Transverse colon (tissue), 4 donors: Measurements from ENCODE around the gene ZNF678. TPM values are rescaled to one million over a fixed set of nuclear protein-coding genes. Genes with fewer than 3 reads are reported as not detected.

Source experiments
- DNase-seq: peaks from one replicate; pipeline ENCODE4 v3.0.0-alpha.2; 2019
- H3K27ac ChIP-seq, 4 donors: fragments of 200-600 bp; sonication (generic); 2 replicates each; pipeline ENCODE4 v1.5.1; 2016 to 2018; ENCODE audit warnings: inconsistent platforms in 4 of 4
- H3K27me3 ChIP-seq: fragments of 200-600 bp; sonication (generic); 2 replicates; pipeline ENCODE4 v1.5.1; 2017; ENCODE audit warnings: inconsistent platforms
- H3K36me3 ChIP-seq, 4 donors: fragments of 200-600 bp; sonication (generic); 2 replicates each; pipeline ENCODE4 v1.5.1; 2017 to 2019; ENCODE audit warnings: inconsistent platforms in 4 of 4
- H3K4me1 ChIP-seq, 4 donors: fragments of 200-600 bp; sonication (generic); 2 replicates each; pipeline ENCODE4 v1.5.1; 2017 to 2020; ENCODE audit warnings: inconsistent platforms in 4 of 4
- H3K4me3 ChIP-seq, 4 donors: fragments of 200-600 bp; sonication (generic); 1 replicate in 1 of 4; 2 replicates in 3 of 4; pipeline versions ENCODE4 v1.5.1 to v1.6.1; 2017 to 2019; ENCODE audit warnings: inconsistent platforms in 4 of 4
- H3K9me3 ChIP-seq, 2 donors: fragments of 200-600 bp; sonication (generic); 2 replicates each; pipeline ENCODE4 v1.5.1; 2017 to 2019; ENCODE audit warnings: inconsistent platforms in 2 of 2
- EP300 ChIP-seq: sonication (generic); formaldehyde crosslinking; IDR thresholded peaks from one replicate; pipeline ENCODE4 v1.6.1; 2017; ENCODE audit warnings: antibody characterized with exemption, low read depth
- POLR2A ChIP-seq: fragments of 450-650 bp; IDR thresholded peaks from one replicate; pipeline ENCODE4 v1.6.1; 2016; ENCODE audit warnings: antibody characterized with exemption, mild to moderate bottlenecking, moderate library complexity
- POLR2AphosphoS5 ChIP-seq, 3 donors: sonication (generic); formaldehyde crosslinking; IDR thresholded peaks; one replicate each; pipeline ENCODE4 v1.6.1; 2016; ENCODE audit warnings: antibody characterized with exemption in 3 of 3
- WGBS, 2 donors: methylation state at CpG; one replicate each; pipeline ENCODE4 v1.1.5; 2018; ENCODE audit warnings: low coverage in 1 of 2; 5-methylcytosine and 5-hydroxymethylcytosine counted together
- in situ Hi-C, 4 donors: fragments of 200-750 bp; cut with MboI; loops; one replicate each; pipeline versions ENCODE4 v1.15.0 to v1.15.1; 2017; ENCODE audit warnings: low sequenced_read_pairs in 3 of 4, low pct_ligation_motif_present in 1 of 4, low pct_unique_long_range_greater_than_20kb in 1 of 4
- intact Hi-C: fragments of 100-400 bp; cut with DNase I; formaldehyde crosslinking; loops from one replicate; pipeline ENCODE4 v1.15.1; 2023; ENCODE audit warnings: low total_unique reads
- small RNA-seq, 4 donors: library from RNA; depleted of rRNA; stranded (forward); fragments of <200 nt; gene quantifications; one replicate each; pipeline ENCODE3, GENCODE V24; 2016
- total RNA-seq, 4 donors: library from RNA; depleted of rRNA; stranded (reverse); fragments of >200 nt; gene quantifications; one replicate each; pipeline ENCODE4 v1.1.0, GENCODE V29; 2016
- TF ChIP-seq, protein P1 (sequence below), 5 experiments: fragments of 200-600 bp in 3 of 5; fragments of 450-650 bp in 2 of 5; sonication (generic) in 3 of 5; IDR thresholded peaks; 1 replicate in 2 of 5; 2 replicates in 3 of 5; pipeline ENCODE4 v1.5.1; 2016 to 2017; ENCODE audit warnings: antibody characterized with exemption in 5 of 5, inconsistent platforms in 3 of 5, mild to moderate bottlenecking in 2 of 5, moderate library complexity in 1 of 5

Gene ZNF678
- total RNA-seq, 4 donors from 2014 or later: 5.2 to 80.2 (median 14.7) TPM

DNA sequence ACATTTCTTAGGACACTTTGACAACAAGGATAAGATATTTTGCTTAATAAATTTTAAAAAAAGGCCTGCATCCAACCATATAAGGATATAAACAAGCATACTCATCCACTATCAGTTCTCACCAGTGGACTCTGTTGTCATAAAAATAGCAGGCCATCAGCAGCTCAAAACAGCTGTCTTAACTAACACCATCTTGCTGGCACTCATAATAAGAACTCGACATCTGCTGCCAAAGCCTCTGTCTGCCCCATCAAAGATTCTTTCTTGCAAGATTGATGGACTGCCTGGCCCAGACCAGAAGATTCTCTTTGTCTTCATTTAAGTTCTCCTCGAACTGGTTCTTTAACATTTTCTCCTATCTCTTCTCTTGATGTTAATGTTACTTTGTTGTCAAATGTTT, 161.7 kb downstream of the ZNF678 start:
- TF ChIP-seq POLR2A: no peak
- TF ChIP-seq EP300: no peak
- TF ChIP-seq, protein P1, sequence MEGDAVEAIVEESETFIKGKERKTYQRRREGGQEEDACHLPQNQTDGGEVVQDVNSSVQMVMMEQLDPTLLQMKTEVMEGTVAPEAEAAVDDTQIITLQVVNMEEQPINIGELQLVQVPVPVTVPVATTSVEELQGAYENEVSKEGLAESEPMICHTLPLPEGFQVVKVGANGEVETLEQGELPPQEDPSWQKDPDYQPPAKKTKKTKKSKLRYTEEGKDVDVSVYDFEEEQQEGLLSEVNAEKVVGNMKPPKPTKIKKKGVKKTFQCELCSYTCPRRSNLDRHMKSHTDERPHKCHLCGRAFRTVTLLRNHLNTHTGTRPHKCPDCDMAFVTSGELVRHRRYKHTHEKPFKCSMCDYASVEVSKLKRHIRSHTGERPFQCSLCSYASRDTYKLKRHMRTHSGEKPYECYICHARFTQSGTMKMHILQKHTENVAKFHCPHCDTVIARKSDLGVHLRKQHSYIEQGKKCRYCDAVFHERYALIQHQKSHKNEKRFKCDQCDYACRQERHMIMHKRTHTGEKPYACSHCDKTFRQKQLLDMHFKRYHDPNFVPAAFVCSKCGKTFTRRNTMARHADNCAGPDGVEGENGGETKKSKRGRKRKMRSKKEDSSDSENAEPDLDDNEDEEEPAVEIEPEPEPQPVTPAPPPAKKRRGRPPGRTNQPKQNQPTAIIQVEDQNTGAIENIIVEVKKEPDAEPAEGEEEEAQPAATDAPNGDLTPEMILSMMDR (IDR thresholded peaks at IDR 0.05): no peak
- TF ChIP-seq POLR2AphosphoS5 (IDR thresholded peaks at IDR 0.05): no peak
- in situ Hi-C loops: no loop called here

DNA sequence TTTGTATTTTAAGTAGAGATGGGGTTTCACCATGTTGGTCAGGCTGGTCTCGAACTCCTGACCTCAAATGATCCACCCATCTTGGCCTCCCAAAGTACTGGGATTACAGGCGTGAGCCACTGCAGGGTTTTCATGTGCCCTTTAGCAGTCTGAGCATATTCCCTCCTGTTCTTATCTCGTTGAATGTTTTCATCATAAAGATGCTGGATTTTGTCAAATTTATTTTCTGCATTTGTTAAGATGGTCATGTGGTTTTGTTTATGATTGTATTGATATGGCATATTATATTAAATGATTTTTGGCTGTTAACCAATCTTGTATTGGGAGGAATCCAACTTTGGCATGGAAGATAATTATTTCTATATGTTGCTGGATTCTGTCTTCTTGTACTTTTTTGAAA, 163.0 kb downstream of the ZNF678 start:
- in situ Hi-C loops: no loop called here
- Histone ChIP-seq H3K9me3 (peaks cover 8 to 9% of the 10 kb centered on the region in 2 donors), H3K27ac (no peak overlapping the region), H3K4me1 (peaks cover 11 to 21% (median 17%) of the 10 kb centered on the region in 4 donors), H3K36me3 (no peaks in the 10 kb centered on the region), H3K4me3 (no peak overlapping the region), H3K27me3 (no peaks in the 10 kb centered on the region)
- intact Hi-C loops: loop anchor here (5.0 kb wide), 1 partner anchor 61 kb away; no protein-coding TSS in a partner anchor
- TF ChIP-seq POLR2A: no peak
- TF ChIP-seq, protein P1 (IDR thresholded peaks at IDR 0.05): no peak
- no peak for TF ChIP-seq POLR2AphosphoS5 (IDR thresholded peaks at IDR 0.05)
- TF ChIP-seq EP300: no peak
- DNase-seq: no peak
- WGBS, 2 donors: 68 to 79% methylated on average over 2 to 3 of the region's 3 CpGs

More for the DNA sequence above, 161.7 kb downstream of the ZNF678 start:
- DNase-seq: no peak
- Histone ChIP-seq H3K9me3 (peaks cover 8 to 18% of the 10 kb centered on the region in 2 donors), H3K36me3 (no peaks in the 10 kb centered on the region), H3K27me3 (no peaks in the 10 kb centered on the region), H3K4me3 (no peak overlapping the region), H3K27ac (no peak overlapping the region), H3K4me1 (peaks cover 11 to 20% (median 16%) of the 10 kb centered on the region in 4 donors)
- 65 to 80% methylated on average over 2 of the region's 2 CpGs for WGBS, 2 donors
- intact Hi-C loops: loop anchor here (5.0 kb wide), 1 partner anchor 62 kb away; no protein-coding TSS in a partner anchor

Small RNAs within 50 kb of the gene (small RNA-seq; reads per million reads assigned to genes)
- gene RNA5SP77: 5.0 to 9.5 (median 5.9) reads per million in 4 donors

Other genes starting within 250 kb of the ZNF678 start
- 100 to 1,000 TPM in 1 of 4 donors, 10 to 100 TPM in 3; 49.0 to 102 (median 54.2) TPM for gene CDC42BPA, start 245.1 kb upstream of the ZNF678 start, total RNA-seq
- gene JMJD4, start 171.7 kb downstream of the ZNF678 start, total RNA-seq: 10 to 100 TPM in 3 of 4 donors, 1 to 10 TPM in 1; 6.8 to 52.7 (median 19.8) TPM
- gene SNAP47, start 171.9 kb downstream of the ZNF678 start, total RNA-seq: 10 to 100 TPM; 24.1 to 49.0 (median 38.4) TPM